Activated T-helper 1 cell treated with anti-CD3 and anti-CD28 coated beads, Interleukin-2, amount 50 U/mL, for 16 hours (primary cell): ENCODE measurements around the gene ASB18.
"Not testable (repeated sequence)": the region's sequence is repeated elsewhere in the genome, so short reads cannot be mapped to it uniquely, and the experiment has no call there.

ENCODE experiments used
- DNase-seq, 2 donors: peaks; one replicate each; pipeline ENCODE4 v3.0.0-alpha.2; 2020; ENCODE audit warnings: low read depth in 1 of 2, low spot score in 1 of 2

ASB18 gene

DNA sequence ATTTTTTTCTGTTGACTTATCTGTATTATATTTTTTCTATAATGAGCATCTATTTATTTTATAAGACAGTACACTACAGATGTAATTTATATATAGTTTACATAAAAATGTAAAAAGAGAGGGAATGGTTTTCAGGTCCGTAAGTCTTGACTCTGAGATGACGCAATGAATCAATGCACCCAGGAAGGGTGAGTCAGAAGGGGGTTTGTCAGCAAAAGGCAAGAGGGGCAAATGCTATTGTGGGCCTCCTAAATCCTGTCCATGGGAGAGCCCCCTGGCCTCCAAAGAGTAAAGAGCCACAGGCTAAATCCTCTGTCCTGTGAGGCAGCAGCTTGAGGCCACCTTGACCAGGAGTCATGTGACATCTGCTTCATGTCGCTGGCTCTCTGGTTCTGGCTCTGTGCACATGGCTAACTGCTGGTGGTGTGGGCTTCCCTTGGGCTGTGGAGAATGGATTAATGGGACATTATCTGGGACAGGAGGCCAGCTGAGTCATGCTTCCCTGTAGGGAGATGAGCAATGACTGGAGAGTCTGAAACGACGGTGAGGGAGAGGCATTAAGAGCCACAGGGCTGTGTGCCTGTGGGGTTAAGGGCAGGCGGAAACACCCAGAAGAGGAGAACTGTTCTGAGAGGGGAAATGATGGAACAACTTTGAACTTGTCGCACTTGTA is 22.8 kb upstream of the ASB18 start:
- no peak for DNase-seq

- no peak for DNase-seq
These were observed 20.0 kb upstream of the ASB18 start for GRCh38 chr2:236284208-236284607.

DNA sequence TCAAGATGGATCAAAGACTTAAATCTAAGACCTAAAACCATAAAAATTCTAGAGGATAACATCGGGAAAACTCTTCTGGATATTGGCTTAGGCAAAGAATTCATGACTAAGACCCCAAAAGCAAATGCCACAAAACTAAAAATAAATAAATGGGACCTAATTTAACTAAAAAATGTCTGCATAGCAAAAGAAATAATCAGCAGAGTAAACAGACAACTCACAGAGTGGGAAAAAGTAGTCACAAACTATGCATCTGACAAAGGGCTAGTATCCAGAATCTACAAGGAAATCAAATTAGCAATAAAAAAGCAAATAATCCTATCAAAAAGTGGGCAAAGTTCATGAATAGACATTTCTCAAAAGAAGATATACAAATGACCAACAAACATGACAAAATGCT is 18.2 kb upstream of the ASB18 start:
- DNase-seq = no peak

GRCh38 chr2:236281423-236281822 is 17.2 kb upstream of the ASB18 start:
- no peak for DNase-seq

DNA sequence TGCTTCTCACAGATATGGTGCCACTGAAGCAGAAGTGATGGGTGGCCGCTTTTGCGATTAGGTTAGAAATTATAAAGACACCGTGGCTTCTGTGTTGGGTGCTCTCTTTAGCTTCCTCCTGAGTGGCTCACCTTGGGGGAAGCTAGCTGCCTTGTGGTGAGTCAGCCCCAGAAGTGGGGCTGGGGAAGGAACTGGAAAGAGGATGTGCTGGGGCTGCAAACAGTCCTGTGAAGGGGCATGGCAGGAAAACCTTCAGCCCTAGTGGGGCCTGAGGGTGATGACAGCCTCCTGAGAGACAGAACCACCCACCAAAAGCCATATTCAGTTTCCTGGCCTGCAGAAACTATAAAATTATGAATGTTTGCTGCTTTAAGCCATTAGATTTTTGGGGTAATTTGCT is 8.9 kb upstream of the ASB18 start:
- DNase-seq = no peak

DNA sequence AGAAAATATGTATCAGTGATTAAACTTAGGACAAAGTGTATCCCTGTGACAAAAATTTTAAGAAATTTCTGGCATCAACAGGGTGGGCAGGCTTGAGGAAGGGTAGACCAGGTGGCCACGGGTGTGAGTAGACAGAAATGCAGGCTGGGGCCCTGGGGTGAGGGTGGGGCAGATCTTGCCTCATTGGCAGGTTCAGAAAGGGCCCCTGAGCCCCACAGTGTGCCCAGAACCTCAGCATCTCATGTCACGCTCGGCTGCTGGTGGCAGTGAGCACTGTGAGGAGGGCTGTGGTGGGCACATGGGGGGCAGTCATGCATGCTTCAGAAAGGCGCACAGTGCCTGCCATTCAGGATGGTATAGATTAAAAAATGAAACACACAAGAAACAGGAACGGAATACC is 7.6 kb upstream of the ASB18 start:
- no peak for DNase-seq

GRCh38 chr2:236269876-236270275 is 5.7 kb upstream of the ASB18 start:
- DNase-seq = not testable (repeated sequence)

- no peak for DNase-seq
These were observed 1.5 kb upstream of the ASB18 start for GRCh38 chr2:236265675-236266074.

GRCh38 chr2:236262238-236262637 is 2.0 kb downstream of the ASB18 start:
- no peak for DNase-seq

DNA sequence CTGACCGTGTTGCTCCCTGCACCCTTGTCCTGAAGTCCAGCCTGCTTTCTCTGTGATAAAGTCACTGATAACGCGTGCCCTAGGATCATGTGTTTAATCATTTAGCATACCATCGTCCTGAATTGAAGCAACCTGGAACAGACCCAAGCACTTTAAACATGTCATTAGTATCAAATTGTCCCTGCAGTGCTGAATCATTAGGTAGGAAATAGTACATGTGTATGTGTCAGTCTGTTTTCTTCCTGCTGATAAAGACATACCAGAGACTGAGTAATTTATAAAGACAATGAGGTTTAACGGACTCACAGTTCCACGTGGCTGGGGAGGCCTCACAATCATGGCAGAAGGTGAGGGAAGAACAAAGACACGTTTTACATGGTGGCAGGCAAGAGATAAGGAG is 2.8 kb downstream of the ASB18 start:
- no peak for DNase-seq

GRCh38 chr2:236259371-236259770 is 4.8 kb downstream of the ASB18 start:
- DNase-seq = no peak

- no peak for DNase-seq
These were observed 6.6 kb downstream of the ASB18 start for GRCh38 chr2:236257575-236257974.

DNA sequence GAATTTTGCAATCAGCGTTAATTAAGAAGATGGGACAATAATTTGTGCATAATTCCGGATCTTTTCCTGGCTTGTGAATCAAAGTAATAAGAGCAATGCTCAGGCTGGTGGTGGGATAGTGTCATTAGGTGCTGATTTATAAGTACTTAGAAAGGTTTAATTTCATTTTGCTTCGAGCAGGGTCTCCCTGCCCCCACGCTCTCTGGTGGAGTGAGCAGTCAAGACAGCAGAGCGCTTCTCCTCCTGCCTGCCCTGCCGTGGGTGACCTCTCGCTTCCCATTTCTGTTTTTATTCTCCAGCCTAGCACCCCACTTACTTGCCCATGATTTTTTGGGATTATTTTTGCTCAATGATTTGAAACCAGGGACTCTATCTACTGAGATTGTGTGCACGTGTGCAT is 7.1 kb downstream of the ASB18 start:
- DNase-seq = no peak

- DNase-seq = no peak
These were observed 7.7 kb downstream of the ASB18 start for GRCh38 chr2:236256366-236256985.

DNA sequence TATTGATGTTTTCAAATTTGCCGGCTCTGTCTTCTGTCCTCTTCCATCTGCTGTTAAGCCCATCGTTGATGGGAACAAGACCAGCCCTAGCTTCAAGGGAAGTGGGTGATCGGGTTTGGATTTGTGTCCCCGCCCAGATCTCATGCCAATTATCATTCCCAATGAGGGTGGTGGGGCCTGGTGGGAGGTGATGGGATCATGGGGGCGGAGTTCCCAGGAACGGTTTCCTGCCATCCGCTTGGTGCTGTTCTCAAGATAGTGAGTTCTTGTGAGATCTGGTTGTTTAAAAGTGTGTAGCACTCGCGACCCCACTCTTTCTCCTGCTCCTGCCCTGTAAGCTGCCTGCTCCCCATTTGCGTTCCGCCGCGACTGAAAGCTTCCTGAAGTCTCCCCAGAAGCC is 9.5 kb downstream of the ASB18 start:
- no peak for DNase-seq

GRCh38 chr2:236254001-236254400 is 10.2 kb downstream of the ASB18 start:
- no peak for DNase-seq

- no peak for DNase-seq
These were observed 11.6 kb downstream of the ASB18 start for GRCh38 chr2:236252602-236253001.

- DNase-seq = no peak
These were observed 13.2 kb downstream of the ASB18 start for GRCh38 chr2:236250909-236251579.

DNA sequence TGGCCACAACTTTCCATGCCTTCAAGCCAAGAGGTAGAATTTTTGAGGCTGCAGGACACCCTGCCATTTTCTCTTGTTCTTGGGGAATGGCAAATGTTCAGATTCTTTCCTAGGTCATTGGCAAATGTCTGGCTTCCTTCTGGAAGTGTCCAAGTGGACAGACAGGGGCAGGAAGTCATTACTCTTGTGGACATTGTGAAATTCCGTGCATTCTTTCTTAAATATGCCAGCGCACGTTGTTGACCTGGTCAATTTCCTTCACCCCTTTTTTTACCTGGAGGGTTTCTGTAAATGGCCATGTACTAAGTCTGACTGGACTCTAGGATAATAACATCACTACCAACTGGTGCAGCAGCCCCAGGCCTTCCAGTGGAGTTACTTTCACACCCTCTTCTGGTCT is 13.9 kb downstream of the ASB18 start:
- DNase-seq = no peak

- no peak for DNase-seq
These were observed 15.1 kb downstream of the ASB18 start for GRCh38 chr2:236249066-236249465.

- DNase-seq = no peak
These were observed 17.4 kb downstream of the ASB18 start for GRCh38 chr2:236246711-236247246.

- no peak for DNase-seq
These were observed 19.9 kb downstream of the ASB18 start for GRCh38 chr2:236244256-236244655.
